Smooth muscle cell (in vitro differentiated cells): ENCODE measurements around the gene AP4S1. TPM values are rescaled to one million over a fixed set of nuclear protein-coding genes. Genes with fewer than 3 reads are reported as not detected.

ENCODE experiments used
- DNase-seq: peaks from one replicate; lab custom pipeline; 2025; ENCODE audit not compliant: unreplicated experiment; lab: John Stamatoyannopoulos, UW
- H2AFZ ChIP-seq: fragments of 200-600 bp; sonication (generic); 2 replicates; pipeline ENCODE4 v1.6.0; 2016; ENCODE audit warnings: antibody characterized with exemption, low read depth, mild to moderate bottlenecking
- H3F3A ChIP-seq: fragments of 200-600 bp; sonication (generic); 2 replicates; pipeline ENCODE4 v1.6.0; 2017; ENCODE audit warnings: antibody characterized with exemption, low read depth
- H3K27ac ChIP-seq: fragments of 200-600 bp; sonication (generic); 2 replicates; pipeline ENCODE4 v1.5.1; 2016; ENCODE audit warnings: low read depth, mild to moderate bottlenecking
- H3K27me3 ChIP-seq: fragments of 200-600 bp; sonication (generic); 2 replicates; pipeline ENCODE4 v1.6.1; 2016; ENCODE audit warnings: low read depth, mild to moderate bottlenecking
- H3K36me3 ChIP-seq: fragments of 200-600 bp; sonication (generic); 2 replicates; pipeline ENCODE4 v1.5.1; 2016; ENCODE audit warnings: low read depth
- H3K4me1 ChIP-seq: fragments of 200-600 bp; sonication (generic); 2 replicates; pipeline ENCODE4 v1.5.1; 2016; ENCODE audit warnings: low read depth
- H3K4me2 ChIP-seq: fragments of 200-600 bp; sonication (generic); 2 replicates; pipeline ENCODE4 v1.6.0; 2016; ENCODE audit warnings: mild to moderate bottlenecking
- H3K4me3 ChIP-seq: fragments of 200-600 bp; sonication (generic); 2 replicates; pipeline ENCODE4 v1.5.1; 2016; ENCODE audit warnings: mild to moderate bottlenecking
- H3K79me2 ChIP-seq: fragments of 200-600 bp; sonication (generic); 2 replicates; pipeline ENCODE4 v1.6.0; 2016; ENCODE audit warnings: low read depth, mild to moderate bottlenecking
- H3K9ac ChIP-seq: fragments of 200-600 bp; sonication (generic); 2 replicates; pipeline ENCODE4 v1.6.0; 2016; ENCODE audit warnings: low read depth
- H3K9me3 ChIP-seq: fragments of 200-600 bp; sonication (generic); replicated peaks from 2 replicates; pipeline ENCODE4 v1.5.1; 2016; ENCODE audit warnings: low read depth
- H4K20me1 ChIP-seq: fragments of 200-600 bp; sonication (generic); 2 replicates; pipeline ENCODE4 v1.6.0; 2016; ENCODE audit warnings: low read depth
- WGBS: methylation state at CpG from one replicate; pipeline ENCODE4 v1.1.7; 2016; ENCODE audit warnings: low lambda C conversion rate; 5-methylcytosine and 5-hydroxymethylcytosine counted together
- polyA plus RNA-seq: library from polyadenylated mRNA; unstranded; fragments of >200 nt; fragmentation: Nextera tagmentation; extraction: Ambion mirVana; gene quantifications from 2 replicates; pipeline ENCODE4 v1.2.1, GENCODE V29; 2016
- total RNA-seq: library from RNA; depleted of rRNA; stranded (reverse); fragments of >200 nt; gene quantifications from 2 replicates; pipeline ENCODE4 v1.2.3, GENCODE V29; 2014
- TF ChIP-seq, protein P1 (sequence below): fragments of 200-600 bp; sonication (generic); IDR thresholded peaks from 2 replicates; pipeline ENCODE4 v1.5.1; 2017; ENCODE audit warnings: borderline replicate concordance, mild to moderate bottlenecking, antibody characterized with exemption; ENCODE audit not compliant: insufficient read depth, poor library complexity, severe bottlenecking

Gene AP4S1
- total and polyA plus RNA-seq, 2 experiments from 2014 or later, result 4.1 to 7.6 TPM

DNA sequence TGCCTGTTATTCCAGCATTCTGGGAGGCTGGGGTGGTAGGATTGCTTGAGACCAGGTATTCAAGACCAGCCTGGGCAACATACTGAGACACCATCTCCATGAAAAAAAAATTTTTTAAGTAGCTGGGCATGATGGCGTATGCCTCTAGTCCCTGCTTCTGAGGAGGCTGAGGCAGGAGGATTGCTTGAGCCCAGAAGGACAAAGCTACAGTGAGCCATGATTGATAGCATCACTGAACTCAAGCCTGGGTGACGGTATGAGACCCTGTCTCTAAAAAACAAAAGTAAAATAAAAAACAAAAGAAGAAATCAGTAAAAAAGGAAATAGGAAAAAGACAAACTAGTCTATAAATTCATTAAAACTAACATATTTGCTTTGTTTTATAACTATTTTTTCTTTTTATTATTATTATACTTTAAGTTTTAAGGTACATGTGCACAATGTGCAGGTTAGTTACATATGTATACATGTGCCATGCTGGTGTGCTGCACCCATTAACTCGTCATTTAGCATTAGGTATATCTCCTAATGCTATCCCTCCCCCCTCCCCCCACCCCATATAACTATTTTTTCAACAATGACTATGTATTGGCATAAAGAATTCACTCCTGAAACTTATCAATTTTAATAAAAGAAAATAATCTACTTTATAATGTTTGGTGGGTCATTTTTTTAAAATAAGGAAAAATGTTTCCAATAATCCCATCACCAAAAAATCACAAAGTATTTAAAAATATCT is 15.4 kb upstream of the AP4S1 start:
- Histone ChIP-seq H3F3A (no peaks in the 10 kb centered on the region), H3K9me3 (no peaks in the 10 kb centered on the region), H4K20me1 (peaks cover 99% of the 10 kb centered on the region), H3K27me3 (no peaks in the 10 kb centered on the region), H3K36me3 (no peaks in the 10 kb centered on the region), H3K4me1 (no peaks in the 10 kb centered on the region), H3K4me3 (no peak overlapping the region), H3K27ac (no peak overlapping the region), H2AFZ (no peak overlapping the region), H3K4me2 (no peak overlapping the region), H3K79me2 (peaks cover 100% of the 10 kb centered on the region), H3K9ac (no peak overlapping the region)
- TF ChIP-seq, protein P1, sequence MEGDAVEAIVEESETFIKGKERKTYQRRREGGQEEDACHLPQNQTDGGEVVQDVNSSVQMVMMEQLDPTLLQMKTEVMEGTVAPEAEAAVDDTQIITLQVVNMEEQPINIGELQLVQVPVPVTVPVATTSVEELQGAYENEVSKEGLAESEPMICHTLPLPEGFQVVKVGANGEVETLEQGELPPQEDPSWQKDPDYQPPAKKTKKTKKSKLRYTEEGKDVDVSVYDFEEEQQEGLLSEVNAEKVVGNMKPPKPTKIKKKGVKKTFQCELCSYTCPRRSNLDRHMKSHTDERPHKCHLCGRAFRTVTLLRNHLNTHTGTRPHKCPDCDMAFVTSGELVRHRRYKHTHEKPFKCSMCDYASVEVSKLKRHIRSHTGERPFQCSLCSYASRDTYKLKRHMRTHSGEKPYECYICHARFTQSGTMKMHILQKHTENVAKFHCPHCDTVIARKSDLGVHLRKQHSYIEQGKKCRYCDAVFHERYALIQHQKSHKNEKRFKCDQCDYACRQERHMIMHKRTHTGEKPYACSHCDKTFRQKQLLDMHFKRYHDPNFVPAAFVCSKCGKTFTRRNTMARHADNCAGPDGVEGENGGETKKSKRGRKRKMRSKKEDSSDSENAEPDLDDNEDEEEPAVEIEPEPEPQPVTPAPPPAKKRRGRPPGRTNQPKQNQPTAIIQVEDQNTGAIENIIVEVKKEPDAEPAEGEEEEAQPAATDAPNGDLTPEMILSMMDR, result no peak
- WGBS, result 97% methylated on average over 3 of the region's 3 CpGs
- DNase-seq, result no peak

DNA sequence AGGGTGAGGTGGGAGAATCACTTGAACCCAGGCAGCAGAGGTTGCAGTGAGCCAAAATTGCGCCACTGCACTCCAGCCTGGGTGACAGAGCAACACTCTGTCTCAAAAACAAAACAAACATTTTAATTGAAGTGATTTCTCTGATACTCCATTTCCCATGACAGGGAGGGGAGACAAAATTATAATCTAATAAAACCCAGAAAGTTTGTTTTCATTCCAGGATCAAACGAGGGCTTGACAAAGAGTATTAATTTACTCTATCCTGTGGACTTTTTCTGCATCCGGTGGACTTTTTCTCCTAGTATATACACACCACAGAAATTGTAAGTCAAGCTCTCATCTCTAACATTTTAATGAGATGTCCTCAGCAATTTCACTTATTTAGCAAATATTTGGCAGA is 14.5 kb upstream of the AP4S1 start:
- Histone ChIP-seq H3K36me3 (no peaks in the 10 kb centered on the region), H3K4me1 (no peaks in the 10 kb centered on the region), H4K20me1 (peaks cover 99% of the 10 kb centered on the region), H3K79me2 (peaks cover 100% of the 10 kb centered on the region), H3K4me2 (no peak overlapping the region), H3K9ac (no peak overlapping the region), H3F3A (no peaks in the 10 kb centered on the region), H3K4me3 (no peak overlapping the region), H3K27ac (no peak overlapping the region), H3K9me3 (no peaks in the 10 kb centered on the region), H2AFZ (no peak overlapping the region), H3K27me3 (no peaks in the 10 kb centered on the region)
- no peak for DNase-seq
- 98% methylated on average over 3 of the region's 3 CpGs for WGBS
- TF ChIP-seq, protein P1, result no peak

- H3F3A ChIP-seq, result no peaks in the 10 kb centered on the region
- H3K4me1 ChIP-seq, result no peaks in the 10 kb centered on the region
- no peaks in the 10 kb centered on the region for H3K27me3 ChIP-seq
- peaks cover 99% of the 10 kb centered on the region for H4K20me1 ChIP-seq
- H2AFZ ChIP-seq, result no peak overlapping the region
- DNase-seq, result no peak
- no peaks in the 10 kb centered on the region for H3K36me3 ChIP-seq
- no peak overlapping the region for H3K4me2 ChIP-seq
- H3K27ac ChIP-seq, result no peak overlapping the region
- H3K9ac ChIP-seq, result no peak overlapping the region
- 96% methylated on average over 4 of the region's 4 CpGs for WGBS
- H3K9me3 ChIP-seq, result no peaks in the 10 kb centered on the region
- peaks cover 100% of the 10 kb centered on the region for H3K79me2 ChIP-seq
- H3K4me3 ChIP-seq, result no peak overlapping the region
- TF ChIP-seq, protein P1, result no peak
Observed at GRCh38 chr14:31013841-31014240, 11.6 kb upstream of the AP4S1 start.

DNA sequence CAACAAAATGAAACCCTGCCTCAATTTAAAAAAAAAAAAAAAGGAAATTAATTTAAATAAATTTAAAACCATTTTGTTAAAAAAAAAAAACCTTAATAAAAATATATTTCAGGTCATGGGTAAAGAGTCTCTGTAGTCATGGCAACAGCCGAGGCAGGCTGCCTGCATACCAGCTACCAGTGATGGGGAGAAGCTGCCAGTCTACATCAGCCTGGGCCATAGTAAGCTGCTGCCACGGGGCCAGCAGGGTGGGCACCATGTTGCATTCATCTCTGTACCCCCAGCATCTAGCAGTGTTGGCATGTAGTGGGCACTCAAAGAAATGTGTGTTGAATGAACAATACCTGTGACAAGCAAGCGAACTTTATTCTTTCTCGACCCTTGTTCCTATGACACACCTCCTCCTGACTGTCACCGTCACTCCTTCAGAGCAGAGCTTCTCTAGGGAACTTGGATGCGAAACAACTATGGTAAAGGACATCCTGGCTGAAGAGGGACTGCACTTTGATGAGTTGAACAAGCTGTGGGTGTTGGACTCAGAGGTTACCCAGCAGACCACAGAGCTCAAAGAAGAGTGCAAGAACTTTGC is 7.3 kb upstream of the AP4S1 start:
- H3K36me3 ChIP-seq, result no peaks in the 10 kb centered on the region
- H3K9ac ChIP-seq, result no peak overlapping the region
- H2AFZ ChIP-seq, result no peak overlapping the region
- no peak overlapping the region for H3K27ac ChIP-seq
- no peaks in the 10 kb centered on the region for H3K9me3 ChIP-seq
- peaks cover 6% of the 10 kb centered on the region for H3K4me1 ChIP-seq
- peaks cover 100% of the 10 kb centered on the region for H4K20me1 ChIP-seq
- DNase-seq, result no peak
- H3K27me3 ChIP-seq, result no peaks in the 10 kb centered on the region
- peaks cover 100% of the 10 kb centered on the region for H3K79me2 ChIP-seq
- WGBS, result 95% methylated on average over 6 of the region's 6 CpGs
- H3K4me2 ChIP-seq, result no peak overlapping the region
- H3F3A ChIP-seq, result no peaks in the 10 kb centered on the region
- no peak overlapping the region for H3K4me3 ChIP-seq
- TF ChIP-seq, protein P1, result no peak
